GM21825 (cell line): ENCODE results near the gene NRM.
"Not testable (repeated sequence)": the region's sequence is repeated elsewhere in the genome, so short reads cannot be mapped to it uniquely, and the experiment has no call there.

ENCODE experiments used
- ATAC-seq: cut with Tn5 transposase; IDR thresholded peaks from one replicate; pipeline ENCODE4 v1.9.1; 2021; ENCODE audit warnings: mild to moderate bottlenecking, moderate library complexity; ENCODE audit not compliant: unreplicated experiment

Gene NRM

DNA sequence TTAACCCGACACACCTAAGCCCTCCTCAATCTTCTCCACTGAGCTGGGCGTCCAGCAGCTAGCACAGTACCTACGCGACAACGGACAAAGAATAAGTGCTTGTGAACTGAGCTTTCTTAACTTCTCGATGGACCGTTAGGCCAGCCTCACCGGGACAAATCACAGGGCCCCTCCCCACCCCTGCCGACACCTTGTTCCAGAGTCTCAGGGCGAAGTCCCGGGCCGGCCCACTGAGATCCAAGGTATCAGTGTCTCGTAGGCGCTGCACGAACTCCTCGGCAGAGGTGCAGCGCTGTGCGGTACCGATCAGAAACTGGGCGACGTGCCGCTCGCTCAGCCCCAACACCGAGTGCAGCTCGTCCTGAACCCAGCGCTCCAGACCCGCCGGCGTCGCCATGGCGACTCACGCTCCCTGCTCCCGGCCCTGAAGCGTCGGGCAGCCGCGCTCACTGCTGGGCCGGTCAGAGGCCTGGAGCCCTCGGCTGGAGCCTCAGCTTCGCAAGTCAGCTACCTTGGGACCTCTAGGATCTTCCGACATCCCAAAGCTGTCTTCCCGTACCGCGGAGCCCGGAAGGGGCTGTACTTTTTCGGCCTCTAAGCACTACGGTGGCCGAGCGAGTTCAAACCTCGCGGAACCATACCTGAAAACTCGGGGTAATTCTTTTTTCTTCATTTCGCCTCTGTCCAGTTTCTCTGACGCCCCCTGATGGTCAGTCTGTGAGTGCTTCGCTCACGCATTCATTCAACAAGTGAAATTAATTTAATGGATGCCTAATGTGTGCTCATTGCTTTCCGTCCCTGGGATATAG is 18.1 kb downstream of the NRM start, which contains the start of gene DHX16:
DHX16 (minus strand) TSS at position 562 of the 809 bp plus-strand sequence; CDS start at position 397, 165 bp downstream.
- peak; percentile 71 for ATAC-seq

DNA sequence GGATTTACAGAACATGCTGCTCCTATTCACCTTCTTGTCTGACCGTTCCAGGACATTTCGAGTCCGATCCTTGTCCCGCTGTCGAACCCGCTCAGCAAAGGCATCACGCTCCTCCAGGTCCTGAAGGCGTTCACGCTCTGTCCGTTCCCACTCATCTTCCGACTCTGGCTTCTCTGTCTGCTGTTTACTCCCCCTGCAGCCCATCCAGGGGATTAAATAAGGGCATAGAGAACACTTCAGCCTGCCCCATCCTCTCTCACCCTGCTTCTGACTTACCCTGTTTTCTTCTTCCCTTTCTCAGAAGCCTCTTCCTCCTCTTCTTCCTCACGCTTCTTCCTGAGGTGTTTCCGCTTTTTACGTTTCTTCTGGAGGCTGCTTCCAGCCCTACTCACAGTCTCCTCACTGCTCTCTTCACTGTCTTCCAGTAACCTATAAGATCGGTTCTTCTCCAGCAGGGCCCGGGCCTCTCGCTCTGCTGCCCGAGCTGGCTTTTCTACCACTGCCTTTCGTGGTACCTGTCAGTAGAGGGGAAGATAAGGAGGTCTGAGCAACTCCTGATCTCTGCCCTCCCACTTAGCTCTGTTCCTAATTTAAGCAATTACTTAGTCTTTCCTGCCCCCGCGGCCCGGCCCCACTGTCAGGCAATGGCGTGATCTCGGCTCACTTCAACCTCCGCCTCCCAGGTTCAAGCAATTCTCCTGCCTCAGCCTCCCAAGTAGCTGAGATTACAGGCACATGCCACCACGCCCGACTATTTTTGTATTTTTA is 19.8 kb downstream of the NRM start:
- no peak for ATAC-seq

DNA sequence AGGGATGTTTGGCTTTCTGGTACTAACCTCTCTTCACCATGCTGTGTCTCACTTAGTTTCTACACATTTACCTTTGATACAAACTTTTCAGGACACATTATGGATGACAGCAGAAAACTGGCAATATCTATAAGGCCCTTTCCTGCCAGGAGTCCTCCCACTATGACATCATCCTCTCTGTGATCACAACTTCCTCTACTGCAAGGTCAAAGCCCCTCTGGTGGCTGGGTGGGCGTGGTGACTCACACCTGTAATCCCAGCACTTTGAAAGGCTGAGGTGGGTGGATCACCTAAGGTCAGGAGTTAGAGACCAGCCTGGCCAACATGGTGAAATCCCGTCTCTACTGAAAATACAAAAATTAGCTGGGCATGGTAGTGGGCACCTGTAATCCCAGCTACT is 24.5 kb downstream of the NRM start:
- not testable (repeated sequence) for ATAC-seq

DNA sequence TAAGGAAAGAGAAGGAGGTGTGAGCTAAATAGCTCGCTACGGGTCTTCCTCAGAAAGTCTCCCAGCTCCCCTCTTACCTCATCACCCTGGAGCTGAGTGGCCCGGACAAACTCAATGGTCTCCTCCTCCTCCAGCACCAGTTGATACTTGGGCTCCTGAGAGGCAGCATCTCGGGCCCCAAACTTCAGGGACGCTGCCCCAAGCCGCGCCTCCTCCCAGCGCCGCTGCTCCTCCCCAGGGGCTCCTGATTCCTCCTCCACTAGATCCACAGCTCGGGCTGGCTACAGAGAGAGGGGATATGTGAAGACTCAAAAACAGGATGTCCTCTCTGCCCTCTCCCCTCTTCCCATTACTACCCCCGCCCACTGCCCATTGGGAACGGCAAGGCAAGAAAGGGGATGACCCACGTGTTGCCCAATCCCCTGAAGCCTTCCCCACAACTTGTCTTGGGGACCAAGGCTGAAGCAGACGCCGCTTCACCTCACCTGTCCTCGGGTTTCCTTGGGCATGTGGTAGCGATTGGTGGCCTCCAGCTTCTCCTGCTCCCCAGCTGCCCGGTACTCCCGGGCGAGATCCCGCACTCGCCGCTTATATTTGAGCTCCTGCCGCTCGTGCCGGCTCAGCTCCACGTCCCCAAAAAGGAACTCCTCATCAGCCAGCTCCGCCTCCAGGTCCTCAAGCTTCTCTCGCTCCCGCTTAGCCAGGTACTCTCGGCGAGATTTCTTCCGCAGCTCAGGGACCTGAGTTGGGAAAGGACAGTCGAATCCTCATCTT is 25.6 kb downstream of the NRM start:
- ATAC-seq: no peak

DNA sequence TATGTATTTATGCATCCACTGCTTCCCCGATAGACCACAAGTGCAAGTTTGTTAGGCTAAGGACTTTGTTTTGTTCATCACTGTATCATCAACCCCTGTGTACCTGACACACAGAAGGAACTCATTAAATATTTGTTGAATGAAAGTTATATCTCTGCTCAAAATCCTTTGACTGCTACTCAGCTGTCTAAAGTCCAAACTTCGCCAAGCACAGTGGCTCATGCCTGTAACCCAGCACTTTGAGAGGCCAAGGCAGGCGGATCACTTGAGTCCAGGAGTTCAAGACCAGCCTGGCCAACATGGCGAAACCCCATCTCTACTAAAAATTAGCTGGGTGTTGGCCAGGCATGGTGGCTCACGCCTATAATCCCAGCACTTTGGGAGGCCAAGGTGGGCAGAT is 32.9 kb downstream of the NRM start:
- ATAC-seq: not testable (repeated sequence)

DNA sequence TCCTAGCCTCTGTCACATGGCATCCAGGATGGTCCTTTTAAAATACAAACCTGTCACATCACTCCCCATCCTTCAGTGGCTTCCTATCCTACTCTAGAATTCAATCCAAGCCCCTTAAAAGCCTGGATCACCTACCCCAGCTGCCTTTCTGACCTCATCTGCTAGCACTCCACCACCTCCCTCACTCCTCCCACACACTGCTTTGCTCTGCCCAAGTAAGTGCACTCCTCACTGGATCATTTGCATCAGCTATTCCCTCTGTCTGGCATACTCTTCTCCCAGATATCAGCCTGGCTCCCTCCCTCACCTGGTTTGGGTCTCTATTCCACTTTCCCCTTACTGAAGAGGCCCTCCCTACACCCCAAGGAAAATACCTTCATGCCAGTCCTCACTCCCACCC is 33.3 kb downstream of the NRM start:
- no peak for ATAC-seq

DNA sequence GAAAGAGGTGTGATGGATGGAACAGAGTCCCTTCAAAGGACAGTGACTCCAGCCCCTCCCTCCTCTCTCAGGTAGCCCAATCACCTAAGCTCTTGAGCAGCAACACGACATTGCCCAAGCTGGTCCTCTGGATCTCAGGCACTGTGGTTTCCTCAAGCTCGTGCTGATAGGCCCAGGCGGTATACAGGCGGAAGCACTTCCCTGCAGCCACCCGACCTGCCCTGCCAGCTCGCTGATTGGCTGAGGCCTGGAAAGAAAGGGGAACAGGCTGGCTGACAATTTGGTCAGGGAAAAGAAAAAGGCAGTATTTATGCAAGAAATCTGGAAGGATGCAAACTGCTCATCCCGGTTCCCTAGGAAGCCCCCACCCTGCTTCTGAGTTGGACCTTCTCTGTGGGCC is 34.3 kb downstream of the NRM start:
- ATAC-seq: no peak

DNA sequence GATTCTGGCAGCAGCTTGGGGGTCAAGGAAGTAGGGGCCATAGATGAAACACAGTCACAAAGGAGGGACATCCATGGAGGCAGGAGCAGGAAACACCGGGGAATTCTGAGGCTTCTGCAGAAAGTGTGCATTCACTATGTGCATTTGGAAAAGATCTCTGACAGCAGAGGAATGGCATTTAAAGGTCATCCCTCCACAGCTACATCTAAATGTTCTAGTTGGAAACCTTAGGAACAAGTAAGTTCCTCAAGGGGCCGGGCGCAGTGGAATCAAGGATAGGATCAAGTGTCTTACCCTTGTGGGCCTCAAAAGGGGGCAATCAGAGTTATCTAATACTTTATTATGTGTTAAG is 35.1 kb downstream of the NRM start:
- no peak for ATAC-seq

DNA sequence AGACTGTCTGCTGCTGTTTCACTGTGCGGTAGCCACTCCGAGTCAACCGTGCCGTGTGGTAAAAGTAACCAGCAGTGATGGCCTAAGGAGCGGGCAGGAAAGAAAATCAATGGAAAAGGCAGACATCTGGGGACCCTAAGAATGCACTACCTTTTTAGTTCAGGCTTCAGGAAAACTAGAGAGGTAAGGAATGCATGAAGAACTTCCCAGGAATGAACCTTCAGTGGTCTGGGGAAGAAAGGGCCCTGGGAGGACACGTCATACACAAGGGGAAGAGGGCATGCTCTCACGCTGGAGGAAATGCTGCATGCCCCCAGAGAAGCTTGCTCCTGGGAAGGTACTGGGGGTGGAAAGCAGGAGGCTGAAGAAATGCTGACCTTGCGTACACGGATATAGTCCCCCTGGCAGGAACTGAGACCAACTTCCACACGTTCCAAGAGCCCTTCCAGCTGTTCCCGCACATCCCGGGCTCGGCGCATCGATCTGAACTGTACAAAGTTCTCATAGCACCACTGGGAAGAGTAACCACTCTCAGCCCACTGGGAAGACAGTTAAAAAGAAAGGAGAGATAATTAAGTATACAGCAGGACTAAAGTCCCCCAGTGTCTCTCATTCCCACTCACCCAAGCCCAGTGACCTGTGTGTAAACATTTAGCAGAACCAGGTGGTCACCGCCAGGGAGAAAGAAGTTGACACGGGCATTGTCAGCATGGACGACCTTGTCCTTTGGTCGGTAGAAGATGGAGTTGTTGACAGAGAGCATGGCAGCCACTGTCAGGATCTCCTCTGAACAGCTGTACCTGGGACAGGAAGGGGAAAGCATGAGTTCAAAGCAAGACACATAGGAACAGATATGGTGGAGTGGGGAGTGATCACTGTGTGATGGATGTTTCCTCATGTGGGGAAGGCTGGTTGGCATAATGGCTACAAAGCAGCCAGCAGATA is 35.7 kb downstream of the NRM start:
- ATAC-seq: no peak

DNA sequence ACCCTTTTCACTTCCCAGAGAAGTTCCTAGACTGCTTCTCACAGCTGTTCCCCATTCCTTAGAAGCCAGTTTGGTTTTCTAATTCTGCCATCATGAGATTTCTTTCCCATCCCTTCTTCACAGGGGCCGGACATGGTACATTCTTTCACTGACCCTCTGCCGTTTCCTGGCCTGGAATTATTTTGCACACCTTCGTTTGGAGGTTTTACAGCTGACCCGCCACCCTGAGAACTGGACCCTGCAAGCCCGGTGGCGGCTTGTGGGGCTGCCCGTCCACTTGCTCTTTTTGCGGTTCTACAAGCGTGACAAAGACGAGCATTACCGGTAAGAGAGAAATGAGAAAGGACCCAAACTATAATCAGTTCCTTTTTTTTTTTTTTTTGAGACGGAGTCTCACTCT is 39.6 kb downstream of the NRM start:
- ATAC-seq: no peak

DNA sequence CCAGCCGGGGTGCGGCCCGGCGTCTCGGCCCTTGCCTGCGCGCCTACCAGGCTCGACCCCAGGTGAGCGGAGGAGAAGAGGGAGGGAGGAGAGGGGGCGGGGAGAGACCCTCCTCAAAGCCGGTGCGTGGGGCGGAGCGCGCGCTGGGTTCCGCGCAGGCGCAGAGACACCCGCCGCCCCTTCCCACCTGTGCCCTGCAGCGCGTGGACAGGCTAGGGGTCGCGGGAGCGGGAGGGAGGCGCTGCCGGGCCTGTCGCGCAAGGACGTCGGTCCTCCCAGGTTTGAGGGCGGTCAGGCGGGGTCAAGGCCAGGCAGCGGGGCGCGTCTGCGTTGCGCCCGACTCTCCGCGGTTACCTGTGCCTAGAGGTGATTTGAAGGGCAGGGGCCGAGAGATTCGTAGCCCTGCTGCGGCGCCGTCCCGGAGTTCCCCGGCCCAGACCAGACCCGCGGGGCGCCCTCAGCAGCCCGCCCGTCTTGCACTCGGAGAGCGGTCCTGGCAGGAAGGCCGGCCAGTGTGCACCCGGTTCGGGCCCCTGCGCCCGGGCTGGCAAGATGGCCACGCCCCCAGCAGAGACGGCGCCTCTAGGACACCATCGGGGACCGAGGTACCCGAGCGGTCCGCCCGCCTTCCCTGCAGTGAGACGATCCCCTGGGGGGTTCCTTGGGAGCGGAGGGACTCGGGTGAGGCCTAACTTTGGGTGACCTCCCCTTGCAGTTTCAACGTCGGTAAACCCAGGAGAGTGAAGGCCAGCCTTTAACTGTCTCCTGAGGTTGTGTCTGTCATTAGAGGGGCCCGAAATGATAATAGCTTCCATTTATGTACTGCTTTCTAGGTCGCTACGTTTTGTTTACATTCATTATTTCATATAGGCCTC is 43.3 kb downstream of the NRM start:
- ATAC-seq: peak; percentile 56

DNA sequence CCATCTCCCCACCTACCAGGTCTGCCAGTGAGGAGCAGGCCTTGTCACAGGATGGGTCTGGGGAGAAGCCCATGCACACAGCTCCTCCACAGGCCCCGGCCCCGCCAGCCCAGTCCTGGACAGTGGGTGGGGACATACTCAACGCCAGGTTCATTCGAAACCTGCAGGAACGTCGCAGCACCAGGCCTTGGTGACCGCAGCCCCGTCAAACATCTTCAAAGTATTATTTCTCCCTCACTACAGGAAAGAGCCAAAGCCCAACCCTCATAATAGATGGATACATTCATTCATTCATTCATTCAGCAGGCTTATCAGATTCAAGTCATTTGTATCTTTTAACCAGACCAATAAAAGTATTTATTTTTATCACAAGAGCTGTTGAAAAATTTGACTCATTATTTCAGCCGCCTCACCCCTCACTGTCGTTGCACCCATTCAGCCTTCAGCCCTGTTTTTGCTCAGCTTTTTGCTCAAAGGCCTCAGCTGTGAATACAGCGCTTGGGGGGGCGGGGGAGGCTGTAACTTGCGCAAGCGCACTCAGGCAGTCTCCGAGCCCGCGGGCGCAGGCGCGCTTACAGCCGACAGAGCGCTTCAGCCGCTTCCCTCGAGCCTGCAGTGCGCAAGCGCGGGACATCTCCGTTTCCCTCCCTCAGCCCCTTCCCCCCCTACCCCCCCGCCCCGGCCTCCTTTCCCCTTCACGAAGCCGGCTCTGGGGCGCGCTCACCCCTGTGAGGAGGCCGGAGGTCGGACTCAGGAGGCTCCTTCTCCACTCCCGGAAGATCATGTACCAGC is 44.1 kb downstream of the NRM start, which contains the start of gene C6orf136:
C6orf136 (plus strand) TSS at position 684 of the 792 bp plus-strand sequence; CDS start at position 783, 99 bp downstream.
- peak; percentile 41 for ATAC-seq

DNA sequence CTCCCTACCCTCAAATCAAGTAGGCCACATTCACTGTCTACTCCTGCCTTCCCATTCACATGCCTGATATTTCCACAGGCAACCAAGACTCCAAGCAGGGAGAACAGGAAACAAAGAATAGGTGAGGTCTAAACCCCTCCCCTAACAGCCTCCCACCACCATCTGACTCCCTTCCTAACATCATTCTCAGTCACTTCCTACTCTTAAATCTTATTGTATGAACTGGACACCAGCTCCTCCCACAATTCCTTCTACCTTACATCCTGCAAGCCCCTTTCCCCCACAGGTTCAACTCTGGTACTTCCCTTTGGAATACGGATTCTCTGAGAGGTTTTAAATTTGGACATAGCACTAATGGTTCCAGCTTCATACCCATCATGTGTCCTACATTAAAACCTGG is 44.8 kb downstream of the NRM start:
- no peak for ATAC-seq

DNA sequence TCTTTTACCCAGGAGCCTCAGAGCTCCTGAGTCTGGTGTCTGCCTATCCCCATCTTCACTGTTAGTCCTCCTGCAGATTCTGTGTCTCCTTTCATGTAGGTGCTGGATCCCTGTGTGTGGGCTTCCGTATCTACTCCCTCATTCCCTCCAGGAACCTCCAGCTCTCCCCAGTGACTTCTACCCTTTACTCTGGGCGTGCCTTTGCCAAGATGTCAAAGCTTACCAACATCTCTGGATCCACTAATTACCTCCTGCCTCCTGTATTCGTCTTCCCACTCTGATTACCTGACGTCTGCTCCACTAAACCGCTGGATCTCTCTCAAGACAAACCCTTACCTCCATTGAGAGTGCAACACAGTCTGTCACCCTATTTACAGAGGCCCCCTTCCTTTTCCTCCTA is 46.0 kb downstream of the NRM start:
- no peak for ATAC-seq

DNA sequence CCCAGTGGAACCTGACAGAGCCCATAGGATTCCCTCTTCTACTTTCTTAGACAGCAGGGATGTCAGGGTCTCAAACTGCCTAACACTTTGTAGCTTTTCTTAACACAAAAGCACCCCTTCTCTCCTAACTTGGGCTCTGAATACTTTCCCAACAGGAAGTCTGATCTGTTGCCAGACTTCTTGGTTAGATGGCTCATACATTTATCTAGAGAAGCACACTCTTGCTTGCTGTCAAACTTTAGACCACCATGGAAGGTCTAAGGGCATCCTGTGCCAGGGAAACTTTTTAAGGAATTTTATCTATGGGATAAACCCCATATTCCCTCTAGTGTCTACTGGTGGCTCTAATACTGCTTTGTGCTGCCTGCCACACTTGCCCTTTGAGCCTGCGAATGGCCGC is 47.1 kb downstream of the NRM start:
- no peak for ATAC-seq

DNA sequence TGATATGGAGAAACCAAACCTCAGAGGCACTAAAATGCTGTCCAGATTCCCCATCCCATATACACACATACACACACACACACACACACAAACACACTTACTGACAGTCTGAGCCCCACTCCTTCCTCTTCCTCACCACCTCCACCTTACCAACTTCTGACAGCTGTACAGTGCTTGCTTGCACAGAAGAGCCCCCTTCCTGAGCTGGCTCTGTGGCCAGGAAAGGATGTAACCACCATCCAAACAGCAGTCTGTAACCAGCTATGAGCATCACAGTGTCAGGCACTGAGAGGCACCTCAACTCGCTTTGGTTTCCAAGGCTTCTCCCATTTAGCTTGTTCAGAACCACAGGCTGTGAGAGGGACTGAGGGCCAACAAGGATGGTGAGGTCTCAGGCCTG is 49.7 kb downstream of the NRM start:
- ATAC-seq: no peak

DNA sequence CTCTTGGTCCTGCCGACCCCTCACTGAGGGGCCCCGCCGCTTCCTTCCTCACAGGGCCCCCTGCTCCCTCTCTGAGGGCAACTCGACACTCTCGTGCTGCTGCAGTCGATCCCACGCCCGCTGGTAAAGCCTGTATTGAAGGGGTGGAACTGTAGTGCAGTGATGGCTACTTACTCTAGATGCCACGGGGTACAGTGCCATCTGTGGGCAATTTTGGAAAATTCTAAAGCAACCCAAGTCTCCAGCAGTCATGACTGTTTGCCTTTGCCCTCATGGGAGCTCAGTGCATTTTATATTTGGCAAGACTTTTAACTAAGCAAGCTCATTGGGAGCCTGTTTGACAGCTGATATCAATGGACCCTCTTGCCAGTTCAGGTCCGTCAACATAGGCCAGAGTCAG is 50.3 kb downstream of the NRM start:
- ATAC-seq: no peak
